ENCODE results near the gene RBPJ.

The RBPJ gene

DNA sequence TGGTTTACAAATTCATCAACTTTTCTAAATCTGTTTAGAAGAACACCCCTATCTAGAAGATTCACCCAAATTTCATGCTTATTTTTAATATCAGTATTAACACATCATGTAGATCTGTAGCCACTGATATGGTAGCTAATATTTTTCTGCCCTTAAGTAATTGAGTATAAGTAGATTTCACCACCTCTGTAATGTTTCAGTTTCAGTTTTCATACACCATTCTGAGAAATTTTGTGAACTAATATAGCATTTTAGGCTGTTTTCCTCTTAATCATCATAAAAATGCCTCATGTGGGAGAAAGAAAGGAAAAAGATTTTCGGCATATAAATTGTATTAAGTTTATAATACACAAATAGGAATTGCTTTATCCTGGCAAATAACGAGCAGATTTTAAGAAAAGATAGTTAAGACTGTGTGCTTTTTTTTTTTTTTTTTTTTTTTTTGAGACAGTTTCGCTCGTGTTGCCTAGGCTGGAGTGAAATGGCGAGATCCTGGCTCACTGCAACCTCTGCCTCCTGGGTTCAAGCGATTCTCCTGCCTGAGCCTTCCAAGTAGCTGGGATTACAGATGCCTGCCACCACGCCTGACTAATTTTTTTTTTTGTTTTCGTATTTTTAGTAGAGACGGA, 21.4 kb upstream of the RBPJ start:
- Histone ChIP-seq H3K9me2 (replicated peaks; ENCODE audit: low read depth, low read length) (no peaks in the 10 kb centered on the region), H3K9me3 (ENCODE audit: insufficient read depth, low read depth, low read length) (no peaks in the 10 kb centered on the region), H3K4me3 (ENCODE audit: low read length, poor library complexity, severe bottlenecking) (no peak overlapping the region), H2AFZ (ENCODE audit: low read length) (no peak overlapping the region), H3K27me3 (ENCODE audit: insufficient read depth, low read length, poor library complexity, severe bottlenecking) (no peaks in the 10 kb centered on the region), H3K9ac (ENCODE audit: low read depth, low read length, poor library complexity, severe bottlenecking) (no peak overlapping the region), H3K4me1 (ENCODE audit: insufficient read depth, low read length, poor library complexity, severe bottlenecking) (no peaks in the 10 kb centered on the region), H4K20me1 (ENCODE audit: insufficient read depth, low read length, poor library complexity, severe bottlenecking) (no peaks in the 10 kb centered on the region), H3K79me2 (ENCODE audit: insufficient read depth, low read length) (no peaks in the 10 kb centered on the region), H3K4me2 (ENCODE audit: low read depth, low read length, poor library complexity, severe bottlenecking) (no peak overlapping the region), H3K36me3 (ENCODE audit: insufficient read depth, low read length) (no peaks in the 10 kb centered on the region), H3F3A (ENCODE audit: low read depth) (no peaks in the 10 kb centered on the region)
- no peak for TF ChIP-seq EZH2phosphoT487 (IDR thresholded peaks at IDR 0.05; ENCODE audit: borderline replicate concordance)
- no peak for TF ChIP-seq CTCF (conservative IDR thresholded peaks at IDR 0.05; ENCODE audit: low read length)

DNA sequence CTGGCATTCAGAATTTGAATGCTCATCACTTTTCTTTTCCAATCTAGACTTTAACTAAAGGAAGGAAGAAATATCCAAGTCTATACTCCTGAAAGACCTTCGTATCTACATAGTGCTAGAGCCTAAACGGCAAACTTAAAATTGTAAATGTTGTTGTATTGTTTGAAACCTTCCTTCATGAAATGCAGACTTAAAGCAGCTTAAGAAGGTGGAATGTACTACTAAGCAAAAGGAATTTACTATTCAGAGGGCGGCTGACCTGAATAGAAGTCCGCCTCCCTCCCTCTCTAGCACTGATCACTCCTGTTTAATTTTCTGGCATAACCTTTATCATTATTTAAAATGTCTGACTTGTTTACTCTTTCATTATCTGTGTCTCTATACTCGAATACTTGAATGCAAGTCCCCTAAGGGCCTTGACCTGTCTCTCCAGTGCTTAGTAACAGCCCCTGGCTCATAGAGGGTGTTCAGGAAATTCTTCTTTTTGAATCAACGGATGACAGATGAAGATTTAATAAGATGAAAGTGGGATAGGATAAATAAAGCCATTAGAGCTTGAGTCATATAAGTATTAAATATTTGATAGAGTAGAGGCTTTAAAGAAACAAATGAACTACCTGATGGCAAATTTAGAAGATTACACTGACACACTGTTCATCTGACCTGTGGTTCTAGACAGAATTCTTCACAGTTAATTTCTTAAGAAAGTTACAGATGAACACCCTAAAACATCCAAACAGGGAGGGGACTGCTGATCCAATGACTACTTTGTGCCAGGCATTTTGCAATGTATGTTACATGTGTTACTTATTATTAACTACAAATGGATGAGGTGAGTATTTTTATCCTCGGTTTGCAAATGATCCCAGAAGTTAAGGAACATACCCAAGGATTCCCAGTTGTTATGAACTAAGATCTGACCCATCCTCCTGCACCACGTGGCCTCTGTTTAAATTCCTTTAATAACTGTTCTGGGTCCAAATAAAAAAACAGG, 20.2 kb upstream of the RBPJ start:
- Histone ChIP-seq H2AFZ (ENCODE audit: low read length) (no peak overlapping the region), H3K79me2 (ENCODE audit: insufficient read depth, low read length) (no peaks in the 10 kb centered on the region), H3K9me3 (ENCODE audit: insufficient read depth, low read depth, low read length) (no peaks in the 10 kb centered on the region), H3F3A (ENCODE audit: low read depth) (no peaks in the 10 kb centered on the region), H3K4me3 (ENCODE audit: low read length, poor library complexity, severe bottlenecking) (no peak overlapping the region), H3K27me3 (ENCODE audit: insufficient read depth, low read length, poor library complexity, severe bottlenecking) (no peaks in the 10 kb centered on the region), H4K20me1 (ENCODE audit: insufficient read depth, low read length, poor library complexity, severe bottlenecking) (no peaks in the 10 kb centered on the region), H3K4me1 (ENCODE audit: insufficient read depth, low read length, poor library complexity, severe bottlenecking) (no peaks in the 10 kb centered on the region), H3K9me2 (replicated peaks; ENCODE audit: low read depth, low read length) (no peaks in the 10 kb centered on the region), H3K9ac (ENCODE audit: low read depth, low read length, poor library complexity, severe bottlenecking) (no peak overlapping the region), H3K36me3 (ENCODE audit: insufficient read depth, low read length) (no peaks in the 10 kb centered on the region), H3K4me2 (ENCODE audit: low read depth, low read length, poor library complexity, severe bottlenecking) (no peak overlapping the region)
- TF ChIP-seq CTCF (conservative IDR thresholded peaks at IDR 0.05; ENCODE audit: low read length): no peak
- TF ChIP-seq EZH2phosphoT487 (IDR thresholded peaks at IDR 0.05; ENCODE audit: borderline replicate concordance): no peak

- no peaks in the 10 kb centered on the region for H3F3A ChIP-seq (ENCODE audit: low read depth)
- no peaks in the 10 kb centered on the region for H3K27me3 ChIP-seq (ENCODE audit: insufficient read depth, low read length, poor library complexity, severe bottlenecking)
- H3K9me2 ChIP-seq (replicated peaks; ENCODE audit: low read depth, low read length): no peaks in the 10 kb centered on the region
- no peak overlapping the region for H2AFZ ChIP-seq (ENCODE audit: low read length)
- H3K4me1 ChIP-seq (ENCODE audit: insufficient read depth, low read length, poor library complexity, severe bottlenecking): no peaks in the 10 kb centered on the region
- no peaks in the 10 kb centered on the region for H3K9me3 ChIP-seq (ENCODE audit: insufficient read depth, low read depth, low read length)
- no peak overlapping the region for H3K4me3 ChIP-seq (ENCODE audit: low read length, poor library complexity, severe bottlenecking)
- no peak overlapping the region for H3K9ac ChIP-seq (ENCODE audit: low read depth, low read length, poor library complexity, severe bottlenecking)
- H4K20me1 ChIP-seq (ENCODE audit: insufficient read depth, low read length, poor library complexity, severe bottlenecking): no peaks in the 10 kb centered on the region
- H3K79me2 ChIP-seq (ENCODE audit: insufficient read depth, low read length): no peaks in the 10 kb centered on the region
- no peak overlapping the region for H3K4me2 ChIP-seq (ENCODE audit: low read depth, low read length, poor library complexity, severe bottlenecking)
- TF ChIP-seq EZH2phosphoT487 (IDR thresholded peaks at IDR 0.05; ENCODE audit: borderline replicate concordance) (no peak), CTCF (conservative IDR thresholded peaks at IDR 0.05; ENCODE audit: low read length) (no peak)
- H3K36me3 ChIP-seq (ENCODE audit: insufficient read depth, low read length): no peaks in the 10 kb centered on the region
Observed at GRCh38 chr4:26302031-26302899, 18.5 kb upstream of the RBPJ start.

Measured in Loucy (cell line).